Testis (tissue), 2 donors: Measurements from ENCODE around the gene SUN1.

Experiments used
- POLR2A ChIP-seq: fragments of 450-650 bp; IDR thresholded peaks from one replicate; pipeline ENCODE4 v1.6.1; 2017; ENCODE audit warnings: antibody characterized with exemption, mild to moderate bottlenecking, moderate library complexity
- TF ChIP-seq, protein P1 (sequence below), 3 experiments: fragments of 450-650 bp in 2 of 3; fragments of 200-600 bp in 1 of 3; sonication (generic) in 1 of 3; IDR thresholded peaks; one replicate each; pipeline ENCODE4 v1.5.1; 2016 to 2019; ENCODE audit warnings: antibody characterized with exemption in 3 of 3, mild to moderate bottlenecking in 2 of 3, moderate library complexity in 1 of 3

DNA sequence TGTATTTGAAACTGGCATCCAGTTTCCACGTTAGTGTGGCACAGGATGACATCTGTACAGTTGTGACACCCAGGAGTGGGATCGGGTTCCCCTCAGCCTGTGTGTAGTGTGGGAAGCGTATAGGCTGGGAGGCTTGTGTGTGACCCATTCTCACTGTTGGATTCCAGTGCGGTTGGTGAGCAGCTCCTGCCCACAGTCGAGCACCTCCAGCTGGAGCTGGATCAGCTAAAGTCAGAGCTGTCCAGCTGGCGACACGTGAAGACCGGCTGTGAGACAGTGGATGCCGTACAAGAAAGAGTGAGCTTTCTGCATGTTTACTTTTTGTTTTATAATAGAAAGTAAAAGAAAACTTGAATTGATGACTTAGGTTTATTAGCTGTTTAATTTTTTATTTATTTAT is 25.4 kb downstream of the SUN1 start:
- TF ChIP-seq, protein P1, sequence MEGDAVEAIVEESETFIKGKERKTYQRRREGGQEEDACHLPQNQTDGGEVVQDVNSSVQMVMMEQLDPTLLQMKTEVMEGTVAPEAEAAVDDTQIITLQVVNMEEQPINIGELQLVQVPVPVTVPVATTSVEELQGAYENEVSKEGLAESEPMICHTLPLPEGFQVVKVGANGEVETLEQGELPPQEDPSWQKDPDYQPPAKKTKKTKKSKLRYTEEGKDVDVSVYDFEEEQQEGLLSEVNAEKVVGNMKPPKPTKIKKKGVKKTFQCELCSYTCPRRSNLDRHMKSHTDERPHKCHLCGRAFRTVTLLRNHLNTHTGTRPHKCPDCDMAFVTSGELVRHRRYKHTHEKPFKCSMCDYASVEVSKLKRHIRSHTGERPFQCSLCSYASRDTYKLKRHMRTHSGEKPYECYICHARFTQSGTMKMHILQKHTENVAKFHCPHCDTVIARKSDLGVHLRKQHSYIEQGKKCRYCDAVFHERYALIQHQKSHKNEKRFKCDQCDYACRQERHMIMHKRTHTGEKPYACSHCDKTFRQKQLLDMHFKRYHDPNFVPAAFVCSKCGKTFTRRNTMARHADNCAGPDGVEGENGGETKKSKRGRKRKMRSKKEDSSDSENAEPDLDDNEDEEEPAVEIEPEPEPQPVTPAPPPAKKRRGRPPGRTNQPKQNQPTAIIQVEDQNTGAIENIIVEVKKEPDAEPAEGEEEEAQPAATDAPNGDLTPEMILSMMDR (IDR thresholded peaks at IDR 0.05): no peak
- TF ChIP-seq POLR2A: no peak
